DOHH2 (cell line): Measurements from ENCODE around the gene MYBPHL.

Experiments
- CTCF ChIP-seq: fragments of 200-600 bp; sonication (generic); IDR thresholded peaks from one replicate; pipeline ENCODE4 v1.5.1; 2014; ENCODE audit warnings: antibody characterized with exemption, mild to moderate bottlenecking, low read depth, low read length; ENCODE audit not compliant: poor library complexity, severe bottlenecking
- EZH2phosphoT487 ChIP-seq: fragments of 200-600 bp; sonication (generic); IDR thresholded peaks from 2 replicates; pipeline ENCODE4 v1.6.1; 2017; ENCODE audit warnings: borderline replicate concordance, mild to moderate bottlenecking, antibody characterized with exemption, low read length, moderate library complexity, mixed read lengths

- TF ChIP-seq CTCF = no peak
- no peak for TF ChIP-seq EZH2phosphoT487
These were observed 51.6 kb downstream of the MYBPHL start for GRCh38 chr1:109255097-109255651.
